HFFc6 (cell line): ENCODE results near the gene MACF1. TPM values are rescaled to one million over a fixed set of nuclear protein-coding genes. Genes with fewer than 3 reads are reported as not detected.
A peak's percentile ranks its signal among the peaks of the same experiment; 100 is the strongest.

Experiments
- DNase-seq: peaks from one replicate; pipeline ENCODE4 v3.0.0-alpha.2; 2018
- H3K27ac Mint-ChIP-seq: 2 replicates; pipeline ENCODE4 v1.8.0; 2020; ENCODE audit warnings: mild to moderate bottlenecking, mixed read lengths
- H3K27me3 Mint-ChIP-seq: 2 replicates; pipeline ENCODE4 v1.8.0; 2021; ENCODE audit warnings: mild to moderate bottlenecking, moderate library complexity, mixed read lengths; ENCODE audit not compliant: insufficient read depth
- H3K36me3 Mint-ChIP-seq: 2 replicates; pipeline ENCODE4 v1.8.0; 2021; ENCODE audit warnings: low read depth, mixed read lengths
- H3K4me1 Mint-ChIP-seq: 2 replicates; pipeline ENCODE4 v1.8.0; 2020; ENCODE audit warnings: low read depth, mixed read lengths
- H3K4me3 Mint-ChIP-seq: 2 replicates; pipeline ENCODE4 v1.8.0; 2020; ENCODE audit warnings: mild to moderate bottlenecking, moderate library complexity, mixed read lengths
- H3K9me3 Mint-ChIP-seq: 2 replicates; pipeline ENCODE4 v1.8.0; 2020; ENCODE audit warnings: mild to moderate bottlenecking, mixed read lengths
- total RNA-seq, 6 experiments: library from RNA; stranded (reverse); fragmentation: NEBNext Ultra II Directional; extraction: Animal tissue kit (Norgen Biotek cat#: 25700); gene quantifications; 2 replicates in 1 of 6; 3 replicates in 5 of 6; pipeline ENCODE4 v1.2.3, GENCODE V29; 2021
- TF ChIP-seq, protein P1 (sequence below): fragments of 200-600 bp; sonication (generic); IDR thresholded peaks from 2 replicates; pipeline ENCODE4 v1.5.0; 2021; ENCODE audit warnings: antibody characterized with exemption, mild to moderate bottlenecking

MACF1 gene
- total RNA-seq, 6 experiments from 2014 or later = 201 to 308 (median 223) TPM

DNA sequence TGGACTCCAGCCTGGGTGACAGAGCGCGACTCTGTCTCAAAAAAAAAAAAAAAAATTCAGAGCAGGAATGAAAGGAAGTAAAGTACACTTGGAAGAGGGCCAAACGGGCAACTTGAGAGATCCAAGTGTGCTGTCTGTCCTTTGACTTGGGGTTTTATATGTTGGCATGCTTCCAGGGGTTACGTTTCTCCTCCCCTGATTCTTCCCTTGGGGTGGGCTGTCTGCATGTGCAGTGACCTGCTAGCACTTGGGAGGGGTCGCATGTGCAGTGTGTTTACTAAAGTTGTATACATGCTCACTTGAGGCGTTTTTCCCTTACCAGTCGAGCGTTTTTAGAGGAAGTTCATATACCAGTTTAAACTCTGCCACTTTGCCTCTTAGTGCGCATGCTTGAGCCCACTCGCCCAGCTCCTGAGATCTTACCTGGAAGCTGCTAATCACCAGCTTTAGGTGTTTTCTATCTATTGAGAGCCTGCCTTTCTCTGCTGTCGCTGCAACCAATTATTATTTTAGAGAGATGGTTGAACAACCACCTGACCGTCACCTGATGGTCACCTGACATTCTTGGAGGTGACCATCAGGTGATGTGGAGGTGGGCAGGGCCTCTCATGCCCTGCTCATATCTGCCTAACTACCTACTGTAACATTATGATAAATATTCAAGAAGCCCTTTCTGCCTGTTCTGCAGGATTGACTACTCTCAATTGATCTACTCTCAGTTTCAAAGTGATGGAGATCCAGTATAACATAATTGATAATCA lies 140.1 kb downstream of the MACF1 start:
- TF ChIP-seq, protein P1, sequence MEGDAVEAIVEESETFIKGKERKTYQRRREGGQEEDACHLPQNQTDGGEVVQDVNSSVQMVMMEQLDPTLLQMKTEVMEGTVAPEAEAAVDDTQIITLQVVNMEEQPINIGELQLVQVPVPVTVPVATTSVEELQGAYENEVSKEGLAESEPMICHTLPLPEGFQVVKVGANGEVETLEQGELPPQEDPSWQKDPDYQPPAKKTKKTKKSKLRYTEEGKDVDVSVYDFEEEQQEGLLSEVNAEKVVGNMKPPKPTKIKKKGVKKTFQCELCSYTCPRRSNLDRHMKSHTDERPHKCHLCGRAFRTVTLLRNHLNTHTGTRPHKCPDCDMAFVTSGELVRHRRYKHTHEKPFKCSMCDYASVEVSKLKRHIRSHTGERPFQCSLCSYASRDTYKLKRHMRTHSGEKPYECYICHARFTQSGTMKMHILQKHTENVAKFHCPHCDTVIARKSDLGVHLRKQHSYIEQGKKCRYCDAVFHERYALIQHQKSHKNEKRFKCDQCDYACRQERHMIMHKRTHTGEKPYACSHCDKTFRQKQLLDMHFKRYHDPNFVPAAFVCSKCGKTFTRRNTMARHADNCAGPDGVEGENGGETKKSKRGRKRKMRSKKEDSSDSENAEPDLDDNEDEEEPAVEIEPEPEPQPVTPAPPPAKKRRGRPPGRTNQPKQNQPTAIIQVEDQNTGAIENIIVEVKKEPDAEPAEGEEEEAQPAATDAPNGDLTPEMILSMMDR = no peak
- DNase-seq = no peak
- H3K27me3 Mint-ChIP-seq = peaks cover 4% of the 10 kb centered on the region
- no peaks in the 10 kb centered on the region for H3K9me3 Mint-ChIP-seq
- H3K4me3 Mint-ChIP-seq = no peak overlapping the region
- H3K27ac Mint-ChIP-seq = no peak overlapping the region
- H3K4me1 Mint-ChIP-seq = peaks cover 2% of the 10 kb centered on the region; the same call in 1 of the 2 replicates
- H3K36me3 Mint-ChIP-seq = peaks cover 43% of the 10 kb centered on the region

GRCh38 chr1:39346872-39347271 lies 142.4 kb downstream of the MACF1 start:
- DNase-seq = no peak
- Mint-ChIP-seq H3K27ac (peak overlapping the region; percentile 27; the same call in 1 of the 2 replicates), H3K9me3 (no peaks in the 10 kb centered on the region), H3K36me3 (peaks cover 57% of the 10 kb centered on the region), H3K27me3 (peaks cover 5% of the 10 kb centered on the region), H3K4me3 (no peak overlapping the region), H3K4me1 (no peaks in the 10 kb centered on the region)
- TF ChIP-seq, protein P1 = no peak

DNA sequence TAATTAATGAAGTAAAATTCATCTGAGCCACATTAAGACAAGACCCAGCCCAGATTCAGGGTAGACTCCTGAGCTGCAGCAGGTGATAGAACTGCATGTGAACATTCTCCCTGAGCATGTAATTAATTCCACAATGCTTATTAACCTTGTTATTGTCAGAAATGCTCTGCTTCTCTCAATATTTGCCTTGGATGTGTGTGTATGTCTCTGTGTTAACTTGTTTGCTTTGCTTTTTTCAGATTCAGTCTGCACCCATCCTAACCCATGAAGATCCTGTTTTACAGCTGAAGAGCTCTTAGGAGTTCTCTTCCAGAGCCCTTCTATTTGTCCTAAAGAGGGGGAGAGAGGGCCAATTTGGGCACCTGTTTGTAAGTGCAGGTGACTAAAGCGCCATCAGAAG lies 143.8 kb downstream of the MACF1 start:
- Mint-ChIP-seq H3K36me3 (peaks cover 53% of the 10 kb centered on the region), H3K4me3 (no peak overlapping the region), H3K4me1 (no peaks in the 10 kb centered on the region), H3K27ac (no peak overlapping the region), H3K9me3 (no peaks in the 10 kb centered on the region), H3K27me3 (peaks cover 5% of the 10 kb centered on the region)
- TF ChIP-seq, protein P1 = no peak
- DNase-seq = no peak

DNA sequence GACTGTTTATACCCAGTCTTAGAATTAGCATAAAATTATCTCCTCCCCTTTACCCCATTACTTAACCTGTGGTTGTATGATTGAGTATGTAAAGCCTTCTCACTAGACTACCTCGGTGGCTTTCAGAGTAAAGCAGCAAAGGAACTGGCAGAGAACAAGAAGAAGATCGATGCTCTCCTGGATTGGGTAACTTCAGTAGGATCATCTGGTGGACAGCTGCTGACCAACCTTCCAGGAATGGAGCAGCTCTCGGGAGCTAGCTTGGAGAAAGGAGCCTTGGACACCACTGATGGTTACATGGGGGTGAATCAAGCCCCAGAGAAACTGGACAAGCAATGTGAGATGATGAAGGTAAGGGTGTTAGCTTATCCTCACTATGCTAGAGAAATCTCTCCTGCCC lies 148.4 kb downstream of the MACF1 start:
- H3K4me1 Mint-ChIP-seq = no peaks in the 10 kb centered on the region
- H3K27me3 Mint-ChIP-seq = peaks cover 4% of the 10 kb centered on the region; the same call in 1 of the 2 replicates
- H3K27ac Mint-ChIP-seq = no peak overlapping the region
- H3K36me3 Mint-ChIP-seq = peaks cover 42% of the 10 kb centered on the region
- TF ChIP-seq, protein P1 = no peak
- H3K4me3 Mint-ChIP-seq = no peak overlapping the region; the same call in 1 of the 2 replicates
- DNase-seq = peak; percentile 5
- H3K9me3 Mint-ChIP-seq = no peaks in the 10 kb centered on the region

DNA sequence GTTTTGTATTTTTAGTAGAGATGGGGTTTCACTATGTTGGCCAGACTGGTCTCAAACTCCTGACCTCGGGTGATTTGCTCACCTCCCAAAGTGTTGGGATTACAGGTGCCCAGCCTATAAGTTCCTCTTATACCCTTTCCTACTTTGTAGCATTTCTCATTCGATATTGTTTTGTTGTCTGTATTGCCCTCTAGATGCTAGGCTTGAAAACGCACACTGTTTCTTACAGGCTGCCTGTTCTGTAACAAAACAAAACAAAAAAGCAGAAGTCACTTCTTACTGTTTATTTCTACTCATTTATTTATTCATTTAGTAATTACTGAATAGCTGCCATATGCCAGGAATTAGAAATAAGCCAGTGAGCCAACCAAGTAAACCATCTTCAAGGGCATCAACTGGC lies 150.1 kb downstream of the MACF1 start:
- no peaks in the 10 kb centered on the region for H3K4me1 Mint-ChIP-seq
- TF ChIP-seq, protein P1 = no peak
- H3K4me3 Mint-ChIP-seq = no peak overlapping the region
- no peak for DNase-seq
- H3K36me3 Mint-ChIP-seq = peaks cover 38% of the 10 kb centered on the region
- H3K27me3 Mint-ChIP-seq = peaks cover 2% of the 10 kb centered on the region; the same call in 1 of the 2 replicates
- no peak overlapping the region for H3K27ac Mint-ChIP-seq
- no peaks in the 10 kb centered on the region for H3K9me3 Mint-ChIP-seq
